Measurements from ENCODE around the gene CAMTA1. TPM values are rescaled to one million over a fixed set of nuclear protein-coding genes. Genes with fewer than 3 reads are reported as not detected.

CAMTA1 gene
- total and polyA plus RNA-seq, 4 donors = 18.0 to 93.5 (median 35.8) TPM

DNA sequence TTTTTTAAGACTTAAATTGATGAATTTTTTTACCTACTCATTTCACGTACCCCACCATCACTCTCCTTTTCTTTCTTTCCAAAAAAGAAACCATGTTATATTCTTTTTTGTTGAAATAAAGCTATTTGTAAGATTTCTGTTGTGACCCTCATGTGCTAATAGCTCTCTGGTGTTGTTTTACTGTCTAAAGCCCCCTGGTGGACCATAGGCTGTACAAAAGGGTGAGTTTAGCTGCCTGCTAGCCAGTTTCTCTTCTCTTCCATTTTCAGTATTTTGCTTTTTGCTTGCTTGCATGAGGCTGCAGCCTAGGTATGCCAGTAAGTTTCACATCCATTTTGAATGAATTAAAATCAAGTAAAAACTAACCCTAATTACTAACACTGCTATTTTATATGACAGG is 970.2 kb downstream of the CAMTA1 start:
- peaks cover 0 to 8% (median 7%) of the 10 kb centered on the region in 4 donors for H3K4me1 ChIP-seq (ENCODE audit: control insufficient read depth in 4 of 4, insufficient read depth in 4 of 4, low read length in 3 of 4)
- H3K9ac ChIP-seq (ENCODE audit: low read depth in 1 of 2, low read length in 2 of 2) = no peak overlapping the region
- H3K4me3 ChIP-seq (ENCODE audit: low read depth in 1 of 3, low read length in 3 of 3) = no peak overlapping the region
- no peak overlapping the region for H3K27ac ChIP-seq (ENCODE audit: low read depth in 1 of 2, low read length in 2 of 2)
- TF ChIP-seq YY1 (IDR thresholded peaks at IDR 0.05) (no peak), RAD21 (IDR thresholded peaks at IDR 0.05) (no peak), HNF4A (conservative IDR thresholded peaks at IDR 0.05) (no peak), FOXA1 (IDR thresholded peaks at IDR 0.05) (no peak), SP1 (IDR thresholded peaks at IDR 0.05) (no peak), GABPA (IDR thresholded peaks at IDR 0.05 in 1 of 2, conservative IDR thresholded peaks at IDR 0.05 in 1 of 2) (no peak), EGR1 (IDR thresholded peaks at IDR 0.05; ENCODE audit: low read depth in 2 of 2) (no peak), FOXA2 (IDR thresholded peaks at IDR 0.05) (no peak), RXRA (IDR thresholded peaks at IDR 0.05) (no peak), JUND (IDR thresholded peaks at IDR 0.05) (no peak), TAF1 (conservative IDR thresholded peaks at IDR 0.05) (no peak)
- TF ChIP-seq, protein P1, sequence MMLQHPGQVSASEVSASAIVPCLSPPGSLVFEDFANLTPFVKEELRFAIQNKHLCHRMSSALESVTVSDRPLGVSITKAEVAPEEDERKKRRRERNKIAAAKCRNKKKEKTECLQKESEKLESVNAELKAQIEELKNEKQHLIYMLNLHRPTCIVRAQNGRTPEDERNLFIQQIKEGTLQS (IDR thresholded peaks at IDR 0.05) = no peak
- TF ChIP-seq, protein P2, sequence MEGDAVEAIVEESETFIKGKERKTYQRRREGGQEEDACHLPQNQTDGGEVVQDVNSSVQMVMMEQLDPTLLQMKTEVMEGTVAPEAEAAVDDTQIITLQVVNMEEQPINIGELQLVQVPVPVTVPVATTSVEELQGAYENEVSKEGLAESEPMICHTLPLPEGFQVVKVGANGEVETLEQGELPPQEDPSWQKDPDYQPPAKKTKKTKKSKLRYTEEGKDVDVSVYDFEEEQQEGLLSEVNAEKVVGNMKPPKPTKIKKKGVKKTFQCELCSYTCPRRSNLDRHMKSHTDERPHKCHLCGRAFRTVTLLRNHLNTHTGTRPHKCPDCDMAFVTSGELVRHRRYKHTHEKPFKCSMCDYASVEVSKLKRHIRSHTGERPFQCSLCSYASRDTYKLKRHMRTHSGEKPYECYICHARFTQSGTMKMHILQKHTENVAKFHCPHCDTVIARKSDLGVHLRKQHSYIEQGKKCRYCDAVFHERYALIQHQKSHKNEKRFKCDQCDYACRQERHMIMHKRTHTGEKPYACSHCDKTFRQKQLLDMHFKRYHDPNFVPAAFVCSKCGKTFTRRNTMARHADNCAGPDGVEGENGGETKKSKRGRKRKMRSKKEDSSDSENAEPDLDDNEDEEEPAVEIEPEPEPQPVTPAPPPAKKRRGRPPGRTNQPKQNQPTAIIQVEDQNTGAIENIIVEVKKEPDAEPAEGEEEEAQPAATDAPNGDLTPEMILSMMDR (IDR thresholded peaks at IDR 0.05; ENCODE audit: low read depth, low read length, missing input control) = no peak
- TF ChIP-seq, protein P3, sequence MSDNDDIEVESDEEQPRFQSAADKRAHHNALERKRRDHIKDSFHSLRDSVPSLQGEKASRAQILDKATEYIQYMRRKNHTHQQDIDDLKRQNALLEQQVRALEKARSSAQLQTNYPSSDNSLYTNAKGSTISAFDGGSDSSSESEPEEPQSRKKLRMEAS (IDR thresholded peaks at IDR 0.05) = no peak
- TF ChIP-seq, protein P4, sequence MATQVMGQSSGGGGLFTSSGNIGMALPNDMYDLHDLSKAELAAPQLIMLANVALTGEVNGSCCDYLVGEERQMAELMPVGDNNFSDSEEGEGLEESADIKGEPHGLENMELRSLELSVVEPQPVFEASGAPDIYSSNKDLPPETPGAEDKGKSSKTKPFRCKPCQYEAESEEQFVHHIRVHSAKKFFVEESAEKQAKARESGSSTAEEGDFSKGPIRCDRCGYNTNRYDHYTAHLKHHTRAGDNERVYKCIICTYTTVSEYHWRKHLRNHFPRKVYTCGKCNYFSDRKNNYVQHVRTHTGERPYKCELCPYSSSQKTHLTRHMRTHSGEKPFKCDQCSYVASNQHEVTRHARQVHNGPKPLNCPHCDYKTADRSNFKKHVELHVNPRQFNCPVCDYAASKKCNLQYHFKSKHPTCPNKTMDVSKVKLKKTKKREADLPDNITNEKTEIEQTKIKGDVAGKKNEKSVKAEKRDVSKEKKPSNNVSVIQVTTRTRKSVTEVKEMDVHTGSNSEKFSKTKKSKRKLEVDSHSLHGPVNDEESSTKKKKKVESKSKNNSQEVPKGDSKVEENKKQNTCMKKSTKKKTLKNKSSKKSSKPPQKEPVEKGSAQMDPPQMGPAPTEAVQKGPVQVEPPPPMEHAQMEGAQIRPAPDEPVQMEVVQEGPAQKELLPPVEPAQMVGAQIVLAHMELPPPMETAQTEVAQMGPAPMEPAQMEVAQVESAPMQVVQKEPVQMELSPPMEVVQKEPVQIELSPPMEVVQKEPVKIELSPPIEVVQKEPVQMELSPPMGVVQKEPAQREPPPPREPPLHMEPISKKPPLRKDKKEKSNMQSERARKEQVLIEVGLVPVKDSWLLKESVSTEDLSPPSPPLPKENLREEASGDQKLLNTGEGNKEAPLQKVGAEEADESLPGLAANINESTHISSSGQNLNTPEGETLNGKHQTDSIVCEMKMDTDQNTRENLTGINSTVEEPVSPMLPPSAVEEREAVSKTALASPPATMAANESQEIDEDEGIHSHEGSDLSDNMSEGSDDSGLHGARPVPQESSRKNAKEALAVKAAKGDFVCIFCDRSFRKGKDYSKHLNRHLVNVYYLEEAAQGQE (IDR thresholded peaks at IDR 0.05) = no peak
- TF ChIP-seq, protein P5, sequence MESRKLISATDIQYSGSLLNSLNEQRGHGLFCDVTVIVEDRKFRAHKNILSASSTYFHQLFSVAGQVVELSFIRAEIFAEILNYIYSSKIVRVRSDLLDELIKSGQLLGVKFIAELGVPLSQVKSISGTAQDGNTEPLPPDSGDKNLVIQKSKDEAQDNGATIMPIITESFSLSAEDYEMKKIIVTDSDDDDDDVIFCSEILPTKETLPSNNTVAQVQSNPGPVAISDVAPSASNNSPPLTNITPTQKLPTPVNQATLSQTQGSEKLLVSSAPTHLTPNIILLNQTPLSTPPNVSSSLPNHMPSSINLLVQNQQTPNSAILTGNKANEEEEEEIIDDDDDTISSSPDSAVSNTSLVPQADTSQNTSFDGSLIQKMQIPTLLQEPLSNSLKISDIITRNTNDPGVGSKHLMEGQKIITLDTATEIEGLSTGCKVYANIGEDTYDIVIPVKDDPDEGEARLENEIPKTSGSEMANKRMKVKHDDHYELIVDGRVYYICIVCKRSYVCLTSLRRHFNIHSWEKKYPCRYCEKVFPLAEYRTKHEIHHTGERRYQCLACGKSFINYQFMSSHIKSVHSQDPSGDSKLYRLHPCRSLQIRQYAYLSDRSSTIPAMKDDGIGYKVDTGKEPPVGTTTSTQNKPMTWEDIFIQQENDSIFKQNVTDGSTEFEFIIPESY (IDR thresholded peaks at IDR 0.05) = no peak
- H3K36me3 ChIP-seq (ENCODE audit: control insufficient read depth in 4 of 4, insufficient read depth in 3 of 4, low read depth in 1 of 4, low read length in 3 of 4) = no peaks in the 10 kb centered on the region
- no peaks in the 10 kb centered on the region for H3K27me3 ChIP-seq (ENCODE audit: control insufficient read depth in 4 of 4, insufficient read depth in 4 of 4, low read length in 3 of 4)
- no peaks in the 10 kb centered on the region for H3K9me3 ChIP-seq (ENCODE audit: control insufficient read depth in 4 of 4, low read length in 3 of 4)
- WGBS = 94% methylated on average over 1 of the region's 1 CpG
- DNase-seq (ENCODE audit: low spot score) = no peak

DNA sequence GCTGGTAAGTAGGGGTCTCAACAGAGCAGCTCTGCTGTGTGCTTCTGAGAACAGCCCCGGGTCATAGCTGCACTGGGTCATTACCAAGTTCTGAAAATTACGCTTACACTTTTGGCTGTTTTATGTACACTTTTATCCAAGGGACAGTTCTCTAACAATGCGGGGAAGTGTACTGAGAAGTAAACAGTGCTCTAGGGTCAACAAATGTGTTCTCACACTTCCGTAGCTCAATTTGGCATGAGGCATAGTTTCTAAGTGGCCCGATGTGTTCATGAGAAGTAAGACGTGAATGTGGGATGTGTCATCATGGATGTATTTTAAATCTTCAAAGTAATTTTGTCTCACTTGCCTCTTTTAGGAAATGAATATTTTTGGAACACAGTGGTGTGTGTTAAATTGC is 975.0 kb downstream of the CAMTA1 start:
- no peak overlapping the region for H3K27ac ChIP-seq (ENCODE audit: low read depth in 1 of 2, low read length in 2 of 2)
- no peaks in the 10 kb centered on the region for H3K36me3 ChIP-seq (ENCODE audit: control insufficient read depth in 4 of 4, insufficient read depth in 3 of 4, low read depth in 1 of 4, low read length in 3 of 4)
- 84% methylated on average over 6 of the region's 6 CpGs for WGBS
- H3K4me1 ChIP-seq (ENCODE audit: control insufficient read depth in 4 of 4, insufficient read depth in 4 of 4, low read length in 3 of 4) = no peaks in the 10 kb centered on the region
- no peak for DNase-seq (ENCODE audit: low spot score)
- TF ChIP-seq, protein P1 (IDR thresholded peaks at IDR 0.05) = no peak
- TF ChIP-seq JUND (IDR thresholded peaks at IDR 0.05) (no peak), RXRA (IDR thresholded peaks at IDR 0.05) (no peak), HNF4A (conservative IDR thresholded peaks at IDR 0.05) (no peak)
- H3K9ac ChIP-seq (ENCODE audit: low read depth in 1 of 2, low read length in 2 of 2) = no peak overlapping the region
- H3K4me3 ChIP-seq (ENCODE audit: low read depth in 1 of 3, low read length in 3 of 3) = no peak overlapping the region
- H3K9me3 ChIP-seq (ENCODE audit: control insufficient read depth in 4 of 4, low read length in 3 of 4) = no peaks in the 10 kb centered on the region
- no peaks in the 10 kb centered on the region for H3K27me3 ChIP-seq (ENCODE audit: control insufficient read depth in 4 of 4, insufficient read depth in 4 of 4, low read length in 3 of 4)

All from liver (tissue), 9 donors.